GM12865 (cell line): Measurements from ENCODE around the gene PCDHA9.

Source experiments
- DNase-seq: peaks from one replicate; pipeline ENCODE4 v3.0.0; 2010; ENCODE audit warnings: low read depth
- H3K4me3 ChIP-seq: 2 replicates; pipeline ENCODE4 v1.5.1; 2011; ENCODE audit warnings: mild to moderate bottlenecking, low read depth, low read length, control low read depth
- CTCF ChIP-seq: IDR thresholded peaks from 2 replicates; pipeline ENCODE4 v1.5.1; 2011; ENCODE audit warnings: low read length, control low read depth, low read depth, inconsistent platforms; ENCODE audit not compliant: insufficient read depth; ENCODE audit errors: missing control alignments

Gene PCDHA9

GRCh38 chr5:140883373-140883772, 35.2 kb downstream of the PCDHA9 start:
- no peak for TF ChIP-seq CTCF

GRCh38 chr5:140883927-140884697, 35.9 kb downstream of the PCDHA9 start:
- H3K4me3 ChIP-seq: no peak overlapping the region
- no peak for DNase-seq
- no peak for TF ChIP-seq CTCF

More at GRCh38 chr5:140883373-140883772, 35.2 kb downstream of the PCDHA9 start:
- no peak overlapping the region for H3K4me3 ChIP-seq
- no peak for DNase-seq
